Spinal cord (tissue), 10 donors: Measurements from ENCODE around the gene GNB2. TPM values are rescaled to one million over a fixed set of nuclear protein-coding genes. Genes with fewer than 3 reads are reported as not detected.

Experiments used
- DNase-seq, 6 donors: peaks; one replicate each; pipeline versions ENCODE4 v3.0.0 to v3.0.0-alpha.2; 2013 to 2015; ENCODE audit warnings: low spot score in 6 of 6, low read depth in 4 of 6
- H3K27ac ChIP-seq: one replicate; pipeline ENCODE4 v1.5.1; 2013; ENCODE audit warnings: low read depth, low read length, control low read depth
- H3K27me3 ChIP-seq: one replicate; pipeline ENCODE4 v1.6.1; 2013; ENCODE audit warnings: low read length; ENCODE audit not compliant: control insufficient read depth, insufficient read depth
- H3K36me3 ChIP-seq: one replicate; pipeline ENCODE4 v1.6.1; 2013; ENCODE audit warnings: low read length; ENCODE audit not compliant: control insufficient read depth, insufficient read depth
- H3K4me1 ChIP-seq: one replicate; pipeline ENCODE4 v1.6.1; 2013; ENCODE audit warnings: low read length; ENCODE audit not compliant: control insufficient read depth, insufficient read depth
- H3K4me3 ChIP-seq: one replicate; pipeline ENCODE4 v1.5.1; 2013; ENCODE audit warnings: low read depth, low read length, control low read depth
- H3K9me3 ChIP-seq: one replicate; pipeline ENCODE4 v1.6.1; 2013; ENCODE audit warnings: low read length; ENCODE audit not compliant: control insufficient read depth, insufficient read depth
- WGBS: methylation state at CpG from one replicate; pipeline ENCODE4 v1.1.5; 2013; ENCODE audit warnings: missing lambda C conversion rate; ENCODE audit not compliant: insufficient coverage; 5-methylcytosine and 5-hydroxymethylcytosine counted together
- polyA plus RNA-seq, 2 donors: library from polyadenylated mRNA; unstranded; fragments of 120-200 nt; gene quantifications; one replicate each; pipeline ENCODE4 v1.2.1, GENCODE V29; 2013; ENCODE audit not compliant: insufficient read length in 2 of 2
- total RNA-seq, 2 donors: library from RNA; depleted of rRNA in 1 of 2; stranded (reverse); fragments of 120-200 nt in 1 of 2; fragments of >200 nt in 1 of 2; gene quantifications; one replicate each; pipeline versions ENCODE4 v1.2.3 to v1.2.4, GENCODE V29; 2013 to 2014
- donor health status: healthy.

Gene GNB2
- total and polyA plus RNA-seq, 4 donors: 74.9 to 353 (median 215) TPM

DNA sequence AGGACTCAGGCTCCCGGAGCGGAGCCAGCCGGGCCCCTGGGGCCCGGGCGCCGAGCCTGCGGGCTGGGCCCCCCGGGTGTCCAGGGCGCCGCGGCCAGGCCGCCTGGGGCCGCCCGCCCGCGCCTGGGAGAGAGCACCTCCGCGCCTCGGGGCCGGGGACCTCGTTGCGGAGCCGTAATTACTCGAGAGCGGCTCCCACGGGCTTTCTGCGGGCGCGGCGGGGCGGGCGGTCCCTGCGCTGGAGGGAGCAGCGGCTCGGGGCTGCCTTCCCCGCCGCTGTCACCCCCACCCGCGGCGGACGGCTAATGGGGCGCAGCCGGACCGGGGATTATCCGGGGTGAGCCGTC lies 1.5 kb downstream of the GNB2 start:
- Histone ChIP-seq H3K27me3 (no peaks in the 10 kb centered on the region), H3K27ac (peak overlapping the region; percentile 93), H3K4me1 (peaks cover 32% of the 10 kb centered on the region), H3K36me3 (peaks cover 44% of the 10 kb centered on the region), H3K4me3 (peak overlapping the region; percentile 97), H3K9me3 (no peaks in the 10 kb centered on the region)
- under 1% methylated on average over 44 of the region's 46 CpGs for WGBS
- no peak for DNase-seq

DNA sequence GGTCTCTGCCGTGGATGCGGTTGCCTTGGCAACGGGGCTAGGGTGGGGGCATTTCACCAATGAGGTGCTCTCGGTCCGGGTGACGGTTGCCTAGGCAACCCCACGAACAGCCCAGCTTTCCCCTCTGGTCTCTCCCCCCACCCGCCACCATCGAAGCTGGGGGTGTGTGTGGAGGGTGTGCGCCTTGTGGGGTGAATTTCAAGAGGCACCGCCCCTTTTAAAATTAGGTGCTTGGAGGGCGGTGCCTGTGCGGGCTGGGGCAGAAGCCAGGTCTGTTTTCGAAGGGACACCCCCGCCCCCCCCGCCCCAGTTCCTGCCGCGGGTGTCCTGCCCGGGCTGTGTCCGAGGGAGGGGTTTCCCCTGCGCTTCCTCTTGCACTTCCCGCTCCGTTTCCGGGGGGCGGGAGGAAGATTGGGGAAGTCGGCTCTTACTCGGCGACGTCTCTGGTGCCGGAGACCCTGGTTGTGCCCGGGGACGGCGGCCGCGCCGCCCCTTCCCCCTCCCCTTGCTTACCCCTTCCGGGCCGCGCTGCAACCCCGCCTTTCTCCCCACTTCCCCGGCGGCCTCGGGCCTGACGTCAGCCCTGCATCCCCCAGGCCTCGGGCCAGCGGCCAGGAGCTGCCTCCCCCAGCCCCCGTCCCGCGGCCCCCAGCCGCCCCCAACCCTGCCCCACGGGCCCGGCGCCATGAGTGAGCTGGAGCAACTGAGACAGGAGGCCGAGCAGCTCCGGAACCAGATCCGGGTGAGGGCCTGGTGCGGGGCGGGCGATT lies 2.2 kb downstream of the GNB2 start:
- 2% methylated on average over 34 of the region's 59 CpGs for WGBS
- Histone ChIP-seq H3K9me3 (no peaks in the 10 kb centered on the region), H3K4me1 (peaks cover 36% of the 10 kb centered on the region), H3K27ac (peak overlapping the region; percentile 93), H3K4me3 (peak overlapping the region; percentile 63), H3K27me3 (no peaks in the 10 kb centered on the region), H3K36me3 (peaks cover 51% of the 10 kb centered on the region)
- DNase-seq: peak in 5 of 6 donors; percentile 73 to 97 (median 86)

DNA sequence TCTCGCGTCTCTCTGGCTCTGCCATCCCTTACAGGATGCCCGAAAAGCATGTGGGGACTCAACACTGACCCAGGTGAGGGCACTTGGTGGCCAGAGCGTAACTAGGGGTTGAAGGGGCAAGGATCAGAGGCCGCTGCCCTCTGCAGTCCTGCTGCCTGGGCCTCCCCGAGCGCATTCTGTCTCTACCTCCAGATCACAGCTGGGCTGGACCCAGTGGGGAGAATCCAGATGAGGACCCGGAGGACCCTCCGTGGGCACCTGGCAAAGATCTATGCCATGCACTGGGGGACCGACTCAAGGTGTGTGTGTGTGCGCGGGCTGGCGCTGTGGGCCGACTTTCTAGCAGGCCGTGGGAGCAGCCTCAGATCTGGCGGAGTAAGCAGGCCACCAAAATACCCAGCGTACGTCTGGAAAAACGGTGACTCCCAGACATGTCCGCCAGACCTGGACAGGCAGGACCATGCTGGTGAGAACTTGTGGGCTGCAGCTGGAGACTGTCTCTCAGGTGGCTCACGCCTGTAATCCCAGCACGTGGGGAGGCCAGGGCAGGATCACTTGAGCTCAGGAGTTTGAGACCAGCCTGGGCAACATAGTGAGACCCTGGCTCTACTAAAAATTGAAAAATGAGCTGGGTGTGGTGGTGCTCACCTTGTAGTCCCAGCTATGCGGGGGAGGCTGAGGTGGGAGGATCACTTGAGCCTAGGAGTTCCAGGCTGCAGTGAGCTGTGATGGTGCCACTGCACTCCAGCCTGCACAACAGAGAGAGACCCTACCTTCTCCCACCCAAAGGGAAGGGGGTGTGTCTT lies 3.2 kb downstream of the GNB2 start:
- H3K36me3 ChIP-seq: peaks cover 59% of the 10 kb centered on the region
- no peaks in the 10 kb centered on the region for H3K27me3 ChIP-seq
- peak overlapping the region; percentile 81 for H3K27ac ChIP-seq
- DNase-seq: no peak
- H3K4me1 ChIP-seq: peaks cover 39% of the 10 kb centered on the region
- WGBS: 74% methylated on average over 23 of the region's 23 CpGs
- H3K9me3 ChIP-seq: no peaks in the 10 kb centered on the region
- peak overlapping the region; percentile 63 for H3K4me3 ChIP-seq

DNA sequence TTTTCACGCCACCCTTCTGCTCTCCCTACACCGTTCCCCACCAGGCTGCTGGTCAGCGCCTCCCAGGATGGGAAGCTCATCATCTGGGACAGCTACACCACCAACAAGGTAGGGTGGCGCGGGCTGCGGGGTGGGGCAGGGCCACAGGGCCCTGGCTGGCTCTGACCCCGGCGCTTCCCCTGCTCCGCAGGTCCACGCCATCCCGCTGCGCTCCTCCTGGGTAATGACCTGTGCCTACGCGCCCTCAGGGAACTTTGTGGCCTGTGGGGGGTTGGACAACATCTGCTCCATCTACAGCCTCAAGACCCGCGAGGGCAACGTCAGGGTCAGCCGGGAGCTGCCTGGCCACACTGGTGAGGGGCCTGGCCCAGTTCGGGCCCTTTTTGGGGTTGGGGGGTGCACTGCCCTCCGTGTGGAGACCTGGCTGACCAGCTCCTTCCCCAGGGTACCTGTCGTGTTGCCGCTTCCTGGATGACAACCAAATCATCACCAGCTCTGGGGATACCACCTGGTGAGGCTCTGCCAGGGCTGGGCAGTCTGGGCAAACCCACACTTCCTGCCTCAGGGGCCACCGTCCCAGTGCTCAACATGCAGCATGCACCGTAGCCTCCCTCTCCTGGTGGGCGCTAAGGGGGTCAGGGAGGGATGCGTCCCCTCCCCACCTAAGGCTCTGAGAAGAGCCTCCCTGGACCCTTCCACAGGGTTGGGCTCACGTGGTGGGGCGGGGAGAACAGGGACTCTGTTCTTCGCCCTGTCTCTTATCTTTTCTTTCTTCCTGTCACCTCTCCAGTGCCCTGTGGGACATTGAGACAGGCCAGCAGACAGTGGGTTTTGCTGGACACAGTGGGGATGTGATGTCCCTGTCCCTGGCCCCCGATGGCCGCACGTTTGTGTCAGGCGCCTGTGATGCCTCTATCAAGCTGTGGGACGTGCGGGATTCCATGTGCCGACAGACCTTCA lies 4.0 kb downstream of the GNB2 start:
- H3K4me1 ChIP-seq: peaks cover 39% of the 10 kb centered on the region
- no peaks in the 10 kb centered on the region for H3K27me3 ChIP-seq
- H3K4me3 ChIP-seq: no peak overlapping the region
- DNase-seq: no peak
- H3K9me3 ChIP-seq: no peaks in the 10 kb centered on the region
- 88% methylated on average over 21 of the region's 36 CpGs for whole genome bisulfite sequencing
- peaks cover 68% of the 10 kb centered on the region for H3K36me3 ChIP-seq
- H3K27ac ChIP-seq: no peak overlapping the region

DNA sequence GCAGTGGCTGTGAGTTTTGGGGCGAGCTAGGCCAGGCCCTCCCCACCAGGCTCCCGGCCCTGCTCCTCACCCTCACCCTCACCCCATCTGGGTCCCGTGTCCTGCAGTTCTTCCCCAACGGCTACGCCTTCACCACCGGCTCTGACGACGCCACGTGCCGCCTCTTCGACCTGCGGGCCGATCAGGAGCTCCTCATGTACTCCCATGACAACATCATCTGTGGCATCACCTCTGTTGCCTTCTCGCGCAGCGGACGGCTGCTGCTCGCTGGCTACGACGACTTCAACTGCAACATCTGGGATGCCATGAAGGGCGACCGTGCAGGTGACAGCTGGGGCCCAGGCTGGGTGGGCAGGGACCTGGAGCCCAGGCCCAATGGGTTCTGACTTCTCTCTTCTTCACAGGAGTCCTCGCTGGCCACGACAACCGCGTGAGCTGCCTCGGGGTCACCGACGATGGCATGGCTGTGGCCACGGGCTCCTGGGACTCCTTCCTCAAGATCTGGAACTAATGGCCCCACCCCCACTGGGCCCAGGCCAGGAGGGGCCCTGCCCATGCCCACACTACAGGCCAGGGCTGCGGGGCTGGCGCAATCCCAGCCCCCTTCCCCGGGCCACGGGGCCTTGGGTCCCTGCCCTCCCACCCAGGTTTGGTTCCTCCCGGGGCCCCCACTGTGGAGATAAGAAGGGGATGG lies 4.9 kb downstream of the GNB2 start:
- H3K4me1 ChIP-seq: peaks cover 31% of the 10 kb centered on the region
- H3K9me3 ChIP-seq: no peaks in the 10 kb centered on the region
- DNase-seq: peak in 1 of 6 donors; percentile 18
- H3K27me3 ChIP-seq: no peaks in the 10 kb centered on the region
- H3K4me3 ChIP-seq: no peak overlapping the region
- 78% methylated on average over 31 of the region's 35 CpGs for WGBS
- H3K27ac ChIP-seq: no peak overlapping the region
- peaks cover 76% of the 10 kb centered on the region for H3K36me3 ChIP-seq

DNA sequence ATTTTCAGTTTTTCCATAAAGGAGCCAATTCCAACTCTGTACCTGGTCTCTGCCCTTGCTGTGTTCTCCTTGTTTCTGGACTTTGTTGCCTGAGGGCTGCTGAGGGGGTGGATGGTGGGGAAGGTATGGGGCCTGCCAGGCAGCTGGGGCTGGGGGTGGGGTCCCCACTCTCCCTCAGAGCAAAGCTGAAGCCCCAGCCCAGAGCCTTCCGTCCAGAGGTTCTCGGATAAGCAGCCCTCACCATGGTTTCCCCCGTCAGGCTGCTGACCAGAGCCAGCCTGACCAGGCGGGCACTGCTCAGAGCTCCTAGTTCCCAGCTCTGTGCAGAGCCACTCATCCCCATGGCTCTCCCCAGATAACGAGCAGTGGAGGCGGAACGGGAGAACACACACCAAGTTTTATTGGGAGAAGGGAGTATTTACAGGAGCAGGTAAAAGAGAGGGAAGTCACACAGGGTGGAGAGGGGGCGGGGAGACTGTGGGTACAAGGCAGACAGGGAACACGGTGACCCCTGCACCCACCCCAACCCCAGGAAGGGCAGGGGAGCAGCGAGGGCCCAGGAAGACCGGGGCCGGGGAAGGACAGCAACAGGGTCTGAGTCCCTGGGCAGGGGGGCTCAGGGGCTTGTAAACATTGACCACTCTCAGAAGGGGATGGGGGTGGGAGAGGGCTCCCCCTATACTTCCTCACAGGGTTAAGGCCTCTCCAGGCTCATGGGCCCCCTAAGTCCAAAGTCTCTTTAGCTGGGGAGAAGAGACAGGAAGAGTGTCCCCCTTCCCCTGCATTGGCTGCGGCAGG lies 5.8 kb downstream of the GNB2 start:
- peaks cover 84% of the 10 kb centered on the region for H3K36me3 ChIP-seq
- no peaks in the 10 kb centered on the region for H3K9me3 ChIP-seq
- WGBS: 79% methylated on average over 4 of the region's 13 CpGs
- H3K27ac ChIP-seq: no peak overlapping the region
- H3K4me1 ChIP-seq: peaks cover 30% of the 10 kb centered on the region
- no peak overlapping the region for H3K4me3 ChIP-seq
- DNase-seq: no peak
- no peaks in the 10 kb centered on the region for H3K27me3 ChIP-seq

DNA sequence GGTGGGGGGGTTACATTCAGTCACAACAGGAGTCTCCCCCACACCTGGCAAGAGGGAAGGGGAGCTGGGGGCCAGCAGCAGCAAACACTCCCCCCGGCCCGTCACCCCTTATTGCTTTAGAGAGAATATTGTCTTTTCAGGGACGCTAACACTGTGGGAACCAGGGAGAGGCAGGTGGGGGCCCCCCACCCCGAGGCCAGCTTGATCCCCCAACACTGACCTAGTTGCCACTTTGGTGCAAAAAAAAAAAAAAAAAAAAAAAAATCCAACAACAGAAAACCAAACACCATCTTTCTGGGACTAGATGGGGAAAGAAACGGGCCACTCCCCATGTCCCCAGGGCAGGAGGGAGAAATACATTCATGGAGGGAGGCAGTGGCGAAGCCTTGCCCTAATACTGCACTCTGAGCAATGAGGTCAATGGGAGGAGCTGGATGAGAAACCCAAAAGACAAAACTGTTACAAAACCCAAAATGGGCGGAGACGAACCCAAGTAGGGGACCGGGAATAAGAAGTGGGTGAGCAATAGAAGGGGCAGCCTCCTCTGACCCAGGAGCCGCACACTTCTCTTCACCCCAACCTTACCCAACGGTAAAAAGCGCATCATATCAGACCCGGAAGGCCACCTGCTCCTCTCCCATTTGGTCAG lies 6.5 kb downstream of the GNB2 start:
- DNase-seq: no peak
- H3K4me1 ChIP-seq: peaks cover 25% of the 10 kb centered on the region
- no peak overlapping the region for H3K4me3 ChIP-seq
- no peaks in the 10 kb centered on the region for H3K27me3 ChIP-seq
- H3K36me3 ChIP-seq: peaks cover 88% of the 10 kb centered on the region
- 85% methylated on average over 4 of the region's 13 CpGs for WGBS
- no peak overlapping the region for H3K27ac ChIP-seq
- no peaks in the 10 kb centered on the region for H3K9me3 ChIP-seq

- H3K9me3 ChIP-seq: no peaks in the 10 kb centered on the region
- H3K36me3 ChIP-seq: peaks cover 95% of the 10 kb centered on the region
- no peak overlapping the region for H3K27ac ChIP-seq
- no peak overlapping the region for H3K4me3 ChIP-seq
- 80% methylated on average over 17 of the region's 18 CpGs for WGBS
- no peak for DNase-seq
- peaks cover 25% of the 10 kb centered on the region for H3K4me1 ChIP-seq
- no peaks in the 10 kb centered on the region for H3K27me3 ChIP-seq
Observed at GRCh38 chr7:100680576-100681271, 7.2 kb downstream of the GNB2 start.
